ENCODE results near the gene ING4.

Gene ING4

GRCh38 chr12:6688543-6688998 is 25.7 kb upstream of the ING4 start:
- DNase-seq (ENCODE audit: low spot score), result no peak

- no peak for DNase-seq (ENCODE audit: low spot score)
Observed at GRCh38 chr12:6685814-6686213, 22.9 kb upstream of the ING4 start.

DNA sequence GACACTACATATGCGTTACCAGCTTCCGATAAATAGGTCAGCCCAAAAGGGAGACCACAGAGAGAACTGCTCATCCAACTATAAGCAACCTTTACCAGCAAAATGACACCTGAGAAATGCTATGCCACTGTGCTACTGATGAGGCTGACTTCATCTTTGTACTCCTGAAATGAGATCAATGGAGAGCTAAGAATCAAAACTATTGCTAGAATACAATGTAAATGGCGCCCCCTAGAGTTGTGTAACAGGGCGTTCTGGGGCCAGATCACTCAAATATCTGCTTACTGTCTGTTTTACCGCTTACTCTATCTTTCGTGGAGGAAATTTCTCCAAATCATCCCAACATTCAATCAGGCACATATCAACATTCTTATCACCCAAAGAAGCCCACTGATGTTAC is 21.7 kb upstream of the ING4 start:
- peak; percentile 79 for DNase-seq (ENCODE audit: low spot score)

- DNase-seq (ENCODE audit: low spot score), result no peak
Observed at GRCh38 chr12:6676962-6677361, 14.0 kb upstream of the ING4 start.

DNA sequence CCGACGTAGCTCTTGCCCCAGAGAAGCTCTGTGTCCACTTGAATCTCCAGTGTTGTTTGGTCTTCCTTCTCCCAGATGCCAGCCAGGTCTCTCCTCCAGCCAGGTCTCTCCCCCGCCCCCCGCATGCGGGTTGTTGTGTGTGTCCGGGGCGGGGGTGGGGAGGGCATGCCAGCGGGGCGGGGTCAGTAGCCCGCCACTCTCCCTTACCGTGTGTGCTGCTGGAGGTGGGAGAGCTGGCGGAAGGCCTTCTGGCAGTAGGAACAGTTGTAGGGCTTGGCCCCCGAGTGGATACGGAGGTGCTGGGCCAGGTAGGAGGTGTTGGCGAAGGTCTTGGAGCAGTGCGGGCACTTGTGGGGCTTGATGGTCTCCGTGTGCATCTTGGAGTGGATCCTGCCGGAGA is 9.2 kb upstream of the ING4 start:
- no peak for DNase-seq (ENCODE audit: low spot score)

GRCh38 chr12:6667559-6668210 is 4.8 kb upstream of the ING4 start:
- no peak for DNase-seq (ENCODE audit: low spot score)

DNA sequence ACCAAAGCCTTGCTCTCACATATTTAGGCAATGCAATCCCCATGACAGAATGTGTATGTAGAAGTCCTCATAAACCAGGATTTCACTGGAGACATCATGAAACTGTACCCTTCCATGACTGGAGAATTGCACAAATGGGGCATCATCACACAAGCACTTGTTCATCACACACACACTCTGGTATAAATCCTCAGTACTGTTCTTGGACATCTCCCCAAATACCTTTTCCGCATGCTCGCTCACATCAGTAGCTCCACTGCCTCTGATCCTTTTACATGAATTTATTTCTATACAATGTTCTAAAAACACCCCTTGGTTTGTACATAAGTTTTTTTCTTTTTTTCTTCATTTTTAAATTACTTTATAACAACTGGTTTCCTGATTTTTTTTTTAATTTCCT is 3.3 kb upstream of the ING4 start:
- DNase-seq (ENCODE audit: low spot score), result no peak

- no peak for DNase-seq (ENCODE audit: low spot score)
Observed at GRCh38 chr12:6664902-6665301, 2.0 kb upstream of the ING4 start.

- no peak for DNase-seq (ENCODE audit: low spot score)
Observed at GRCh38 chr12:6662602-6662905, 365 bp downstream of the ING4 start.

- no peak for DNase-seq (ENCODE audit: low spot score)
Observed at GRCh38 chr12:6653987-6654386, 8.9 kb downstream of the ING4 start.

- DNase-seq (ENCODE audit: low spot score), result no peak
Observed at GRCh38 chr12:6653342-6653741, 9.6 kb downstream of the ING4 start.

DNA sequence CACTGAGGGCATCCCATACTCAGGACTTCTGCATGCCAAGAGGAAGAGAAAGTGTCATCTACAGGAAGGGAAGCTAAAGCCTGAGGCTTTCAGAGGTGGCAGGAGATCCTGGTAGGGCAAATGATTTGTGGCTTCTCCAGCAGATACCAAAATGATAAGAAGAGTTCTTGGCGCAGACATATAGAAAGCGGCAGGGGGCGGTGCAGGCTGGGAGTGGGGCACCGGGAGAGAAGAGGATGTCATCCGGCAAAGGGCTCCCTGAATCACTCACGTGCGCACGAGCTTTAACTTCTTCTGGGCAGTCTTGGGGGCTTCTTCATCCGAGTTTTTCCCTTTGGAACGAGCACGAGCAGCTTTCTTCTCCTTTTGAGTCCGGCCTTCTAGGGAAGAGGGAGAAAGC is 10.5 kb downstream of the ING4 start:
- no peak for DNase-seq (ENCODE audit: low spot score)

GRCh38 chr12:6650832-6651231 is 12.1 kb downstream of the ING4 start:
- no peak for DNase-seq (ENCODE audit: low spot score)

DNA sequence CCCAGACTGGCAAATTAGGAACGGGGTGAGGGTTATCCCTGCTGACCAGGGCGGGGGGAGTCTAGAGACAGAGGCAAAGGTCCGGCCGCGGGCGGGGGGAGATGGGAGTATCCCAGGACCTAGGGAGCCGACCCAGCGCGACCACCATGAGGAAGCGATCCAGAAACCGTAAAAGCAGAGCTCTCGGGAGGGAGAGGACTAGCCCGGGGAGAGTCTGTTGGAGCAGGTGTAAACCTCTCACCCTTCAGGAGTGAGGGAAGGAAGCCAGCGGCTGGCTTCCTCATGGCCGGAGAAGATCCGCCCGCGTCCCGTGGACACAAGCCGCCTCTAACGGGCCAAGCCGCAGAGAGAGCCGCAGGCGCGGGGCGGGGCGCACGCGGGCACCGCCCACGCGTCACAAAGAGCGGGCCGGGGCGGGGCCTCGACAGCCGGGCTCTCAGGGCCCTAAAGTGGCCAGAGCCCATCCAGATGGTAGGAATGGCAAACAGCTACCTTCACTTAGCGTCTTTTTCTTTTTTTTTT is 15.8 kb downstream of the ING4 start, which contains the start of gene ACRBP:
Gene ACRBP (minus strand): TSS at position 350 of the 522 bp plus-strand sequence. CDS start 66 bp downstream, at position 284.
- no peak for DNase-seq (ENCODE audit: low spot score)

- DNase-seq (ENCODE audit: low spot score), result no peak
Observed at GRCh38 chr12:6646276-6647082, 16.4 kb downstream of the ING4 start.

DNA sequence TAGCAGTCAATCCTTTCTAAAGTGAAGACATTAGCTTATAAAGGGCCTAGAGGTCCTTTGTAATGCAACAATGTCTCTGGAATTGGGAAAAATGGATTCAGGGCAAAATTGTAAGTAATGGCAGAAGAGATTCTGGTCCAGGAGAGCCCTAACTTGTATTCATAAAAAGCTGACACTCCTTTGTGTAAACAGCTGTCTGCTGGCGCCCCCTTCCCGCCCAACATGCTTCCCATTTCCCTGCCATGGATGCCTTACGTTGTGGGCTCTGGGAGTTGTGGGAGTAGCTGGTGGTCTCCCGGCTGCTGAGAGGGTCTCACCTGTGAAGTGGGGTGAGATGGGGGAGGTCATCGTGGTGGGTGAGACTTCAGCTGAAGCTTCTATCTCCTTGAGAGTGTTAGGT is 18.0 kb downstream of the ING4 start:
- no peak for DNase-seq (ENCODE audit: low spot score)

GRCh38 chr12:6644257-6644596 is 18.7 kb downstream of the ING4 start:
- no peak for DNase-seq (ENCODE audit: low spot score)

GRCh38 chr12:6643569-6644256 is 19.2 kb downstream of the ING4 start:
- no peak for DNase-seq (ENCODE audit: low spot score)

DNA sequence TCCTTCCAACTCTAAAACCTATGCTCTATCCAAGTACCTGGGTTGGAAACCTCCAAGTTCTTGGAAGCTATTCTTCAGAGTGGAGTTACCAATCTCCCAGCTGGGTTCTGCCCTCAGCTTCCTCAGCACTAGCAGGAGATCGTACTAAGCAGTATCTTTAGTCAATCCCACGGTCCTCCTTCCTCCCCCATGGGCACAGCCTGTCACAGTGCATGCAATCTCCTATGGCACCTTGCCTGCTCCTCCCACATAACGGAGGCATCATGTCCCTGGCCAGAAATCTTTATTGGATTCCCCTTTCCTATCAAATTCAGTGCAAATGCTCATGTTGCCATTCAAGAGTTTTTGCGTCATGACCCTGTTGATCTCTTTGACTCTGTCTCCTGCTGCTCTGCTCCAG is 21.8 kb downstream of the ING4 start:
- no peak for DNase-seq (ENCODE audit: low spot score)

DNA sequence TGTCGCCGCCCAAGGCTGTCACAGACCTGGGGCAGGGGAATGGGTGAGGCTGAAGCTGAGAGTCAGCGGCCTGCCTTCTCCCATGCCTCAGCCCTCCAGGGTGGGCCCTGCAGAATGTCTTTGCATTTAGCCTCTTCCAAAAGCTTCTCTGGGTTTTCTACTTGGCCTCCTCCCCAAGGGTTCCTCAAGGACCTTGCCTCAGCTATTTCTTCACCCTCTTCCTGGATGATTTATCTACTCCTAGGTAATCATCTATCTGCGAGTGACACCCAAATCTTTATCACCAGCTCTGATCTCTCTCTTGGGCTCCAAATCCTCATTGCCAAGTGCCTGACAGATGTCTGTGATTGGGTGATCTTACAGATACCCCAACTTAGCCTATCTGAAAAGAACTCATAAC is 22.4 kb downstream of the ING4 start:
- no peak for DNase-seq (ENCODE audit: low spot score)

GRCh38 chr12:6639151-6639801 is 23.6 kb downstream of the ING4 start:
- DNase-seq (ENCODE audit: low spot score), result no peak

DNA sequence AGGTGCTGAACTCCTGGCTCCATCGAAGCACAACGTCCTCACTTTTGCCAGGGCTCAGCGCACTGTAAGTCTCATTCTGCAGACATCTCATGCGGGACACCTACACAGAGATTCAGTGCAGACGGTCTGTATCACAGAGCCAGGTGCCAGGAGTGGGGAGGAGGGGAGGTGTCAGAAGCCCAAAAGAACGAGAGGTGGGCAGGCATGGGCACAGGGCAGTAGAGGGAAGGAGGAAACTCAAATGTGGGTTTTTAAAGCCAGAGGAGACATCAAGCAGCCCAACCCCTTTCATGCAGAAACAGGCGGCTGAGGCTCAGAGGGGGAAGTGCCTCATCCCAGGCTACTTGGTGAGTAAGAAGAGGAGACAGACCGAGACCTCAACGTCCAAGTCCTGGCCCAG is 24.6 kb downstream of the ING4 start:
- DNase-seq (ENCODE audit: low spot score), result no peak

Measured in activated CD4-positive, alpha-beta T cell treated with anti-CD3 and anti-CD28 coated beads, Interleukin-2, Interleukin-4, amounts not matched to agents 100 ng/mL and 50 ng/mL, durations not matched to agents 16 hours and 8 hours (primary cell).